PFSK-1 (cell line): Measurements from ENCODE around the gene PSRC1.

ENCODE experiments used
- POLR2AphosphoS5 ChIP-seq: IDR thresholded peaks from 2 replicates; pipeline ENCODE4 v1.6.1; 2012; ENCODE audit warnings: low read depth, mild to moderate bottlenecking, control low read depth, low read length, moderate library complexity
- SIN3A ChIP-seq: IDR thresholded peaks from 2 replicates; pipeline ENCODE4 v1.6.1; 2012; ENCODE audit warnings: mild to moderate bottlenecking, low read length, moderate library complexity, borderline replicate concordance; ENCODE audit not compliant: insufficient read depth
- TAF1 ChIP-seq: IDR thresholded peaks from 2 replicates; pipeline ENCODE4 v1.6.1; 2012; ENCODE audit warnings: low read length, control low read depth, borderline replicate concordance; ENCODE audit not compliant: insufficient read depth
- TF ChIP-seq, protein P1 (sequence below), 2 experiments: IDR thresholded peaks; 2 replicates each; pipeline versions ENCODE4 v1.6.1 to v1.8.0; 2011 to 2012; ENCODE audit warnings: low read depth in 2 of 2, low read length in 2 of 2, control low read depth in 1 of 2, inconsistent platforms in 1 of 2, mild to moderate bottlenecking in 1 of 2, moderate library complexity in 1 of 2; ENCODE audit not compliant: insufficient read depth in 1 of 2

DNA sequence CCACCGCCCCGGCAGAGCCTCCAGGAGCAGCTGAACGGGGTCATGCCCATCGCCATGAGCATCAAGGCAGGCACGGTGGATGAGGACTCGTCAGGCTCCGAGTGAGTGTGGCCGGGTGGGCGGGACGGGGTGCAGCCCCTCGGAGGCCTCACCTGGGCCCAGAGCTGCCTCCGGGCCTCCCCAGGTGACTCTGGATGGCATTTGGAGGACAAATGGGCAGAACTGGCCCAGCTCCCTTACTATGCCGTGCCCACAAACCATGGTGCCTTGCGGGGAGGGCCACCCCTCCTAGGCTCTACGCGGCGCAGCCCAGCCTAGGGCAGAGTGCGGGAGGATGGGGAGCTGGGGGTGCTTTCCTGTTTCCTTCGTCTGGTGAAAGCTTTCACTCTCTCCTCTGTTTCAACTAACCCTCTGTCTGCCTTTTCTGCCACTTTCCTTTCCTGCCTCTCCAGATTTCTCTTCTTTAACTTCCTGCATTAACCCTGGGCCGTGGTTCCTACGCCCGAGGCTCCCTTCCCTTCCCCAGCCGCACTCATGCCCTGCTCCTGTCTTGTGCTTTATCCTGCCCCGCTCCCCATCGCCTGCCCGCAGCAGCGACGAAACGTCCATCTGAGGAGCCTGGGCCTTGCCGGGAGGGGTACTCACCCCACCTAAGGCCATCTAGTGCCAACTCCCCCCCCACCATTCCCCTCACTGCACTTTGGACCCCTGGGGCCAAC lies 9.2 kb downstream of the PSRC1 start:
- TF ChIP-seq POLR2AphosphoS5 (no peak), TAF1 (no peak), SIN3A (no peak)
- TF ChIP-seq, protein P1, sequence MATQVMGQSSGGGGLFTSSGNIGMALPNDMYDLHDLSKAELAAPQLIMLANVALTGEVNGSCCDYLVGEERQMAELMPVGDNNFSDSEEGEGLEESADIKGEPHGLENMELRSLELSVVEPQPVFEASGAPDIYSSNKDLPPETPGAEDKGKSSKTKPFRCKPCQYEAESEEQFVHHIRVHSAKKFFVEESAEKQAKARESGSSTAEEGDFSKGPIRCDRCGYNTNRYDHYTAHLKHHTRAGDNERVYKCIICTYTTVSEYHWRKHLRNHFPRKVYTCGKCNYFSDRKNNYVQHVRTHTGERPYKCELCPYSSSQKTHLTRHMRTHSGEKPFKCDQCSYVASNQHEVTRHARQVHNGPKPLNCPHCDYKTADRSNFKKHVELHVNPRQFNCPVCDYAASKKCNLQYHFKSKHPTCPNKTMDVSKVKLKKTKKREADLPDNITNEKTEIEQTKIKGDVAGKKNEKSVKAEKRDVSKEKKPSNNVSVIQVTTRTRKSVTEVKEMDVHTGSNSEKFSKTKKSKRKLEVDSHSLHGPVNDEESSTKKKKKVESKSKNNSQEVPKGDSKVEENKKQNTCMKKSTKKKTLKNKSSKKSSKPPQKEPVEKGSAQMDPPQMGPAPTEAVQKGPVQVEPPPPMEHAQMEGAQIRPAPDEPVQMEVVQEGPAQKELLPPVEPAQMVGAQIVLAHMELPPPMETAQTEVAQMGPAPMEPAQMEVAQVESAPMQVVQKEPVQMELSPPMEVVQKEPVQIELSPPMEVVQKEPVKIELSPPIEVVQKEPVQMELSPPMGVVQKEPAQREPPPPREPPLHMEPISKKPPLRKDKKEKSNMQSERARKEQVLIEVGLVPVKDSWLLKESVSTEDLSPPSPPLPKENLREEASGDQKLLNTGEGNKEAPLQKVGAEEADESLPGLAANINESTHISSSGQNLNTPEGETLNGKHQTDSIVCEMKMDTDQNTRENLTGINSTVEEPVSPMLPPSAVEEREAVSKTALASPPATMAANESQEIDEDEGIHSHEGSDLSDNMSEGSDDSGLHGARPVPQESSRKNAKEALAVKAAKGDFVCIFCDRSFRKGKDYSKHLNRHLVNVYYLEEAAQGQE (IDR thresholded peaks at IDR 0.05; ENCODE audit: insufficient read depth in 1 of 2, low read depth in 2 of 2, low read length in 2 of 2), result no peak
